GM12873 (cell line): ENCODE results near the gene DHRS13.
A peak's percentile ranks its signal among the peaks of the same experiment; 100 is the strongest.

ENCODE experiments used
- CTCF ChIP-seq: IDR thresholded peaks from 2 replicates; pipeline ENCODE4 v1.5.1; 2012; ENCODE audit warnings: low read depth, mild to moderate bottlenecking, moderate library complexity, low read length, control low read depth; ENCODE audit not compliant: insufficient read depth; ENCODE audit errors: missing control alignments

The DHRS13 gene

GRCh38 chr17:28902819-28903545 lies at the start of gene DHRS13:
TSS of gene DHRS13 (minus strand) at chr17:28903079. CDS start at chr17:28902944, 135 bp downstream.
- peak; percentile 96 for TF ChIP-seq CTCF

GRCh38 chr17:28951991-28952975 lies 49.4 kb upstream of the DHRS13 start:
- no peak for TF ChIP-seq CTCF

GRCh38 chr17:28951428-28951990 lies 48.6 kb upstream of the DHRS13 start, which contains the start of gene PHF12:
TSS of gene PHF12 (minus strand) at chr17:28951518. CDS start at chr17:28950960, 558 bp downstream.
- TF ChIP-seq CTCF = no peak

GRCh38 chr17:28950752-28951427 lies 48.0 kb upstream of the DHRS13 start:
- TF ChIP-seq CTCF = no peak

- TF ChIP-seq CTCF = no peak
Observed at GRCh38 chr17:28950017-28950751, 47.3 kb upstream of the DHRS13 start.

GRCh38 chr17:28949185-28950016 lies 46.5 kb upstream of the DHRS13 start:
- no peak for TF ChIP-seq CTCF
